GM12801 (cell line): Measurements from ENCODE around the gene NPR3.

ENCODE experiments used
- TF ChIP-seq, protein P1 (sequence below): IDR thresholded peaks from one replicate; pipeline ENCODE4 v1.5.1; 2011; ENCODE audit warnings: control low read depth; ENCODE audit not compliant: insufficient read length; ENCODE audit errors: extremely low read depth

Gene NPR3

DNA sequence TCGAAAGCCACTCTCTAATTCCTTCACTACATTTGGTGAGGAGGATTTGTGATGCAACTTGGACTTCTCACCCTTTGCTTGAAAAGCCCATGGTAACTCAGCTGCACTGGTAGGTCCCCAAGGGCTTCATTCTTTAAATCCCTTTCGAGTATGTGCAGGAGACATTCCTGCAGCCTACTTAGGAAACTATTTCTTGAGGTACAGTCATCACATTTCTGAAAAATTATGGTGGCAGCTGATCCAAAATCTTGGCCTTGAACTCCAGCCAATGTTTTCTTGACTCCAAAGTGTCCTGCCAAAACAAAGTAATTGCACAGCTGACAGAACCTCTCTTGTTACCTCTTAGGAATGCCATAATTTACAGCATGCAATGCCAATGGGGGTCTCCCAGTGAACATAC is 99.7 kb downstream of the NPR3 start:
- TF ChIP-seq, protein P1, sequence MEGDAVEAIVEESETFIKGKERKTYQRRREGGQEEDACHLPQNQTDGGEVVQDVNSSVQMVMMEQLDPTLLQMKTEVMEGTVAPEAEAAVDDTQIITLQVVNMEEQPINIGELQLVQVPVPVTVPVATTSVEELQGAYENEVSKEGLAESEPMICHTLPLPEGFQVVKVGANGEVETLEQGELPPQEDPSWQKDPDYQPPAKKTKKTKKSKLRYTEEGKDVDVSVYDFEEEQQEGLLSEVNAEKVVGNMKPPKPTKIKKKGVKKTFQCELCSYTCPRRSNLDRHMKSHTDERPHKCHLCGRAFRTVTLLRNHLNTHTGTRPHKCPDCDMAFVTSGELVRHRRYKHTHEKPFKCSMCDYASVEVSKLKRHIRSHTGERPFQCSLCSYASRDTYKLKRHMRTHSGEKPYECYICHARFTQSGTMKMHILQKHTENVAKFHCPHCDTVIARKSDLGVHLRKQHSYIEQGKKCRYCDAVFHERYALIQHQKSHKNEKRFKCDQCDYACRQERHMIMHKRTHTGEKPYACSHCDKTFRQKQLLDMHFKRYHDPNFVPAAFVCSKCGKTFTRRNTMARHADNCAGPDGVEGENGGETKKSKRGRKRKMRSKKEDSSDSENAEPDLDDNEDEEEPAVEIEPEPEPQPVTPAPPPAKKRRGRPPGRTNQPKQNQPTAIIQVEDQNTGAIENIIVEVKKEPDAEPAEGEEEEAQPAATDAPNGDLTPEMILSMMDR, result no peak

DNA sequence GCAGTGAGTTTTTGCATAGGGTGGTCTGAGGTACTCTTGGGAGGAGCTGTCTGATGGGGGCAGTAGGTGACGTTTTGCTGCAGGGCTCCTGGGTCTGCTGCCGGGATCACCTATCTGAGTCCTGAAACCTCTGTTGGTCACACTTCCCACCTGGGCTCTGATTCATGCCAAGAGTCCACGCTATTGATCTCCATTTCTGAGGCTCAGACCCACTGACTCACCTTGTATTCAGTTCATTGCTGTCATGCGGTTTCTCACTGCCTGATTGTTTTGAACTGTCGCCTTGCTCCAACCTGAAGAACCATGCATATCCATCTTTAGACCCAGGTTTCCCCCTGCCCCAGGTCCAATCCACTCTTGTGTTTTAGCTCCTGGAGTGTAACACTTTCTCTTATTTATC is 101.3 kb downstream of the NPR3 start:
- TF ChIP-seq, protein P1, result no peak

DNA sequence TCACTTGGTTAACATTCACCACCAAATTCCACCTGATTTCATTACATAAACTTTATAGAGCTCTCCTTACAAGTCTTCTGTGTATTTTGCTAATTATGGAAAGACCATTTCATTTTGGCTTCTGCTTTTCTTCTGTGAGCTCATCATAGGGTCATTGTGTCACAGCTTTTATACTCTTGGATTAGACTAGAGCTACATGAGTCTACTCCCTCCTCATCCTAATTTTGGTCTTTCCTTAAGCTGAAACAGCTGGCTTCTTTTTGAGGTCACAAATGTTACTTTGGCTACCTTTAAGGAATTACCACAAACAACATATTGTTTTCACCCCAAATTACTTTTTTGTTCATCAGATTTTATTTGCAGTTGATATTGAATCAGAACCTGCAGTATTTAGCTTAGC is 103.0 kb downstream of the NPR3 start:
- TF ChIP-seq, protein P1, result no peak

DNA sequence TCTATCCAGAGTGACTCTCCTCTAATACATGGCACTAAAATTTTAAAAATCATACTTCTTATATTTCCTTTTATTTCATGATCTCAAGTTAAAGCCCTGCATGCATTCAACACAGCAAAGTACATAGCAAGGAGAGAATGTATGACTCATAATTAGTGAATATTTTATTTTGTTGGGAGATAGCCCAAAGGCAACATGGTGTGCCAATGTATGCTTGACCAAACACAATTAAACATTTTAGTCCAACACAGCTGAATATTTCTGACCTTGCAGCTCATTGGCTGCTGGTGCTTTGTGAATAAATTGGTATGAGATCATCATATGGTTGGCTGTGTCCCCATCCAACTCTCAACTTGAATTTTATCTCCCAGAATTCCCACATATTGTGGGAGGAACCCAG is 103.5 kb downstream of the NPR3 start:
- TF ChIP-seq, protein P1, result no peak

DNA sequence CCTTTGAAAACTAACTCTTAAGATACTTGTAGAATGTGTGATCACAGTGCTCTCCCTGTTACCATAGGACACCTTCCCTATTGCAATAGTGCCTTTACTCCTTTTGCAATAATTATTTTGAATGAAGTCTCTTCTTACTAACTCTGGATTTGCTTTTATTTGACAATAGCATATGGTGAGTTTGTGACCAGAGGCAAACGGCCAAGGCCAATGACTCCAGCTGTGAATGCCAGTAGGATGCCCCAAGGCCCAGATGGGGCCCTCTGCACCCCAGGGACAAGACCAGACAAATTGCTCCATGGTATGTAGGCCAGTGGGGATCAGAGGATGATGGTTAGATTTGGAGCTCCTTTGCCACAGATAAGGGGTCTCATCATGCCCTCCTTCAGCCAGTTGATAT is 116.9 kb downstream of the NPR3 start:
- TF ChIP-seq, protein P1, result no peak

DNA sequence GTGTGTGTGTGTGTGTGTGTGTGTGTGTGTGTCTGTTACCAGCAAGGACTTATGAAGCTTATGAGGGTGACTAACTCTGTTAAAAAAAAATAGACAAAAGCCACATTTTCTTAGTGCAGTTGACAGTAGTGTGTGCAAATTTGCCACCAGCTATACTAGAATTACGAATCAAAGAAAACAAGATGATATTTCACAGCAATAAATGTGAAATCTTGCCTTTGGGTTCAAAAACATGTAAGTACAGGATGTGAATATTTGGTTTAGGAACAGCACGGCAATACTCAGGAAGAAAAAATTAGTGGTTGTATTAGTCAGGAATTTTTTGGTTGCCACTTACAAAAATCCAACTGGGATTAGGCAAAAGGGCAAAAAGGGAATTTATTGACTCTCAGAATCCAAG is 117.4 kb downstream of the NPR3 start:
- TF ChIP-seq, protein P1, result no peak

DNA sequence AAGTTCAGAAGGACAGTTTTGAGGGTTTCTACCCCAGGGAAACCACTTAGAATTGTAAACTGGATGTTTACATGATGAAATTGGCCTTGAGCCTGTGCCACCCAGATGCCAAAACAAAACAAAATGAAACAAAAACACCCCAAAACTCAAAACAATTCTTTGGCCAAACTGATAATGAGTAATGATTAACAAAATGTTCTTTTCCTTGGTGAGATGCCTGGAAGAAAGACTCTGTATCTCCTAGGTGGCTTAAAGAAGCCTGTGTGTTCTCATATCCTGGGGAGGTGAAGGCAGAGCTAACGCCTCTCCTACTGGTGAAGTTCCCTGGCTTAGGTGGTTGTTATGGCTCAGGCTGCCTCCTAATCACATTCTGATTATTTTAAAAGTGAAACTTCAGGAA is 120.5 kb downstream of the NPR3 start:
- TF ChIP-seq, protein P1, result no peak

DNA sequence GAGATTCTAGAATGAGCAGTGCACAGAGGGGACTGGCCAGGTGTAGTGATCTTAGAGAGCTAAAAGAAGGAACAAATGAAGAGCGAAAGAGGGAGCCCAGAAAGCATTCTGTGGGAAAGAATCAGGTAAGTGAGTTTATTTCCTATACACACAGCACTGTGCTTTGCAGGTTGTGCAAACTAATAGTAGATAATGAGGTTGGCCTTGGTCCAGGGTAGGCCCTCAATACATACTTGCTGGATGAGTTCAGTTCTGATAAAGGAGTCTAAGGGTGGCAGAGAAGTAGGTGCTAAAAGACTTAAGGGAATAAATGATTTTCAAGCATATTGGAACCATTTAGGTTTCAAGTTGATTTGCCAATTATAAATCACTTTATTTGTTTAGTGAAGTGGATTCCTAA is 122.0 kb downstream of the NPR3 start:
- TF ChIP-seq, protein P1, result no peak
